GM23248 (cell line): ENCODE results near the gene MVD. TPM values are rescaled to one million over a fixed set of nuclear protein-coding genes. Genes with fewer than 3 reads are reported as not detected.

Experiments
- DNase-seq: peaks from one replicate; pipeline ENCODE4 v3.0.0-alpha.2; 2015
- H2AFZ ChIP-seq: fragments of 200-600 bp; sonication (generic); 2 replicates; pipeline ENCODE4 v1.6.1; 2016; ENCODE audit warnings: antibody characterized with exemption
- H3F3A ChIP-seq: fragments of 200-600 bp; sonication (generic); 2 replicates; pipeline ENCODE4 v1.6.1; 2016; ENCODE audit warnings: mild to moderate bottlenecking, antibody characterized with exemption, mixed run types; ENCODE audit not compliant: insufficient read depth
- H3K27ac ChIP-seq: fragments of 200-600 bp; sonication (generic); 2 replicates; pipeline ENCODE4 v1.5.1; 2016; ENCODE audit warnings: mild to moderate bottlenecking
- H3K27me3 ChIP-seq: fragments of 200-600 bp; sonication (generic); replicated peaks from 2 replicates; pipeline ENCODE4 v1.6.1; 2016; ENCODE audit warnings: mild to moderate bottlenecking; ENCODE audit not compliant: insufficient read depth
- H3K36me3 ChIP-seq: fragments of 200-600 bp; sonication (generic); 2 replicates; pipeline ENCODE4 v1.6.1; 2016; ENCODE audit warnings: low read depth, mild to moderate bottlenecking
- H3K4me1 ChIP-seq: fragments of 200-600 bp; sonication (generic); 2 replicates; pipeline ENCODE4 v1.6.1; 2016; ENCODE audit warnings: mild to moderate bottlenecking; ENCODE audit not compliant: insufficient read depth
- H3K4me2 ChIP-seq: fragments of 200-600 bp; sonication (generic); one replicate; pipeline ENCODE4 v1.6.1; 2016; ENCODE audit warnings: mild to moderate bottlenecking; ENCODE audit not compliant: unreplicated experiment
- H3K4me3 ChIP-seq: fragments of 200-600 bp; sonication (generic); 2 replicates; pipeline ENCODE4 v1.5.1; 2016; ENCODE audit warnings: mild to moderate bottlenecking
- H3K79me2 ChIP-seq: fragments of 200-600 bp; sonication (generic); 2 replicates; pipeline ENCODE4 v1.6.1; 2016; ENCODE audit warnings: mild to moderate bottlenecking; ENCODE audit not compliant: insufficient read depth
- H3K9ac ChIP-seq: fragments of 200-600 bp; sonication (generic); 2 replicates; pipeline ENCODE4 v1.6.1; 2016; ENCODE audit warnings: mild to moderate bottlenecking
- H3K9me2 ChIP-seq: fragments of 200-600 bp; sonication (generic); 2 replicates; pipeline ENCODE4 v1.6.1; 2016; ENCODE audit warnings: mixed run types, mild to moderate bottlenecking, moderate library complexity; ENCODE audit not compliant: insufficient read depth
- H3K9me3 ChIP-seq: fragments of 200-600 bp; sonication (generic); one replicate; pipeline ENCODE4 v1.6.1; 2017; ENCODE audit warnings: low read depth
- H4K20me1 ChIP-seq: fragments of 200-600 bp; sonication (generic); 2 replicates; pipeline ENCODE4 v1.6.0; 2016; ENCODE audit not compliant: insufficient read depth
- EZH2 ChIP-seq: fragments of 200-600 bp; sonication (generic); IDR thresholded peaks from 2 replicates; pipeline ENCODE4 v1.6.1; 2018; ENCODE audit warnings: antibody characterized with exemption, mild to moderate bottlenecking; ENCODE audit not compliant: insufficient read depth, poor library complexity, severe bottlenecking
- EZH2phosphoT487 ChIP-seq: fragments of 200-600 bp; sonication (generic); IDR thresholded peaks from 2 replicates; pipeline ENCODE4 v1.6.1; 2018; ENCODE audit warnings: antibody characterized with exemption, moderate library complexity, mild to moderate bottlenecking, low read depth; ENCODE audit not compliant: insufficient read depth
- WGBS, 2 experiments: methylation state at CpG; one replicate each; pipeline ENCODE4 v1.1.6; 2015 to 2017; ENCODE audit warnings: low lambda C conversion rate in 2 of 2, low coverage in 1 of 2; ENCODE audit errors: missing lambda C conversion rate in 2 of 2; 5-methylcytosine and 5-hydroxymethylcytosine counted together
- in situ Hi-C: fragments of 300-500 bp; cut with MboI; formaldehyde crosslinking; loops from 2 replicates; pipeline ENCODE4 v1.15.0; 2020
- polyA plus RNA-seq: library from polyadenylated mRNA; unstranded; fragments of >200 nt; fragmentation: Nextera tagmentation; extraction: Ambion mirVana; gene quantifications from 2 replicates; pipeline ENCODE4 v1.2.1, GENCODE V29; 2016
- total RNA-seq: library from RNA; depleted of rRNA; stranded (reverse); fragments of >200 nt; shearing (Covaris generic); gene quantifications from 2 replicates; pipeline ENCODE4 v1.2.3, GENCODE V29; 2014

The MVD gene
- total and polyA plus RNA-seq, 2 experiments from 2014 or later, result 25.0 to 27.4 TPM

DNA sequence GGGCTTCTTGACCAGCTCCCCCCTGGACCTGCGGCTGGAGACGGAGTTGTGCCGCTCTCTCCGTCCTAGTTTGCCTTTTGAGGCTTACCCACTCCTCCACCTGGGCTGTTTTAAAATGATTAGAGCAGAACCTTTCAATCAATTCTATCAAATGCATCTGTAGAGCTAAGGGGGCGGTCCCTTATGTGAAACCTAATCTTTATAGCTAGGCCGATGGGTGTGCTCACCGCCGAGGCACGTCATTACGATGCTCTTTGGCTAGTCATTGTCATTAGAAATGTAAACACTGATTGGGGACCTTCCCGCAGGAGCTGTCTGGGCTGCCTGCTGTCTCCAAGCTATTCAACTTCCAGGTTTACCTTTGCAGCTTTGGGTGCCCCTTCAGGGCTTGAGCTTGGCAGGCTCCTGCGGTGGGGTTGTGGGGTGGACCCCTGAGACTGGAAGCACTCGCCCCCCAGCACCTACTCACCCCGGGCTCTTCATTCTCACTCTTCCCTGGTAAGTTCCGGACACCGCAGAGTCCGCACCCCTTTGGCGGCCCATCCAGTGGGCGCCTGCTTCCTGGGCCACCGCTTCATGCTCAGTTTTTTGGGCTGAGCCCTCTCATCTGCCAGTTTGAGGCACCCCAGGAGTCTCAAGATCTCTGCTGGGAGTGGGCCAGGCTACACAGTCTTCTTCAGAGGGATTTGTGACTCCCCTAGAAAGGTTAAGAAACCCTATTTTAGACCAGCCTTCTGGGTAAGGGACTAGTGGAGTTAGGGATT is 45.4 kb downstream of the MVD start:
- H3K27me3 ChIP-seq, result no peaks in the 10 kb centered on the region
- H3K4me2 ChIP-seq, result no peak overlapping the region
- WGBS, 2 experiments, result 90 to 94% methylated on average over 20 of the region's 20 CpGs
- no peak for DNase-seq
- no peak overlapping the region for H3K9ac ChIP-seq
- no peaks in the 10 kb centered on the region; the same call in 1 of the 2 replicates for H3F3A ChIP-seq
- H2AFZ ChIP-seq, result no peak overlapping the region
- no peaks in the 10 kb centered on the region for H3K4me1 ChIP-seq
- H4K20me1 ChIP-seq, result no peaks in the 10 kb centered on the region
- TF ChIP-seq EZH2phosphoT487, result no peak
- no peak for TF ChIP-seq EZH2
- H3K9me2 ChIP-seq, result no peaks in the 10 kb centered on the region
- H3K79me2 ChIP-seq, result 0 out of 2 replicates have a peak, but pooled peaks cover 21% of the 10 kb centered on the region
- H3K4me3 ChIP-seq, result no peak overlapping the region
- in situ Hi-C loops, result no loop called here
- no peaks in the 10 kb centered on the region for H3K9me3 ChIP-seq
- peaks cover 3% of the 10 kb centered on the region; the same call in 1 of the 2 replicates for H3K36me3 ChIP-seq
- no peak overlapping the region for H3K27ac ChIP-seq

DNA sequence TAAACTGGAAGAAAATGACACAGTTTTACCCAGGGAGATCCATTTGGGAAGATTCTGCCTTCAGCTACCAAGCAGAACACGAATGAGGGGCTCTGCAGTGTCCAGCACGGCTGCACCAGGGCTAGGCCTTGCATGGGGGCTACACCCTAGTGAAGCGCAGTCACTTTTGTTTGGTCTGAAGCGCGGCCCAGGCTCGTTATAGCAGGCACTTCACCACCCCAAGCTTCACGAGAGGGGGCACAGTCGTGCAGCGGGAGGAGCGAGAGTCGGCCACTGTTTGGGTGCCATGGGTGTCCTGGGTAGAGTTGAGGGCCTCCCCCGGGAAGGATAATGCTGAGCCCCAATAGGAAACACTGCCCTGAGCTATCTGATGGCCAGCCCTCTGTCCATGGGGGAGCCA is 46.2 kb downstream of the MVD start:
- Histone ChIP-seq H3F3A (no peaks in the 10 kb centered on the region; the same call in 1 of the 2 replicates), H3K4me3 (no peak overlapping the region), H3K9me3 (no peaks in the 10 kb centered on the region), H3K27ac (no peak overlapping the region), H3K4me1 (no peaks in the 10 kb centered on the region), H3K9me2 (no peaks in the 10 kb centered on the region), H3K4me2 (no peak overlapping the region), H2AFZ (no peak overlapping the region), H4K20me1 (no peaks in the 10 kb centered on the region), H3K9ac (no peak overlapping the region), H3K36me3 (peaks cover 3% of the 10 kb centered on the region; the same call in 1 of the 2 replicates), H3K79me2 (0 out of 2 replicates have a peak, but pooled peaks cover 21% of the 10 kb centered on the region), H3K27me3 (no peaks in the 10 kb centered on the region)
- DNase-seq, result no peak
- in situ Hi-C loops, result no loop called here
- no peak for TF ChIP-seq EZH2phosphoT487
- no peak for TF ChIP-seq EZH2
- WGBS, 2 experiments, result 89 to 90% methylated on average over 12 of the region's 12 CpGs

DNA sequence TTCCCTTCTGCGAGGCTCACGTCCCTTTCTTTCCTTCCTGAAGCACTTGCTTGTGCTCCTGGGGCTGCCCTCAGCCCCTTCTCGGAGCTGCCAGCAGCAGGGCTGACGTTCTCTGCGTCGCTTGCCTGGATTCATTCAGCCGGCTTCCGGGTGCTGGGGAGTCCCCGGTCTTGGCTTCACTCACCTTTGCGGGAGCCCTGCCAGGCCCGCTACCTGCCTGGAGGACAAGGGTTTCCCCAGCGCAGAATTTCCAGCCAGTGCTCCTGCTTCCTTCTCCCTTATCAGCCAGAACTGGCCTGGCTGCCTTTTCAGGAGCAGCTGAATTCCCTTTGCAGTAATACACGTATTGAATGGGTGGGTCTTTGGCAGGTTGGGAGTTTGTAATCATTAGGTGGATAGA is 46.6 kb downstream of the MVD start:
- DNase-seq, result no peak
- H4K20me1 ChIP-seq, result no peaks in the 10 kb centered on the region
- no peaks in the 10 kb centered on the region for H3K9me3 ChIP-seq
- H3K36me3 ChIP-seq, result peaks cover 3% of the 10 kb centered on the region; the same call in 1 of the 2 replicates
- H3K4me1 ChIP-seq, result no peaks in the 10 kb centered on the region
- no peak overlapping the region for H3K27ac ChIP-seq
- 0 out of 2 replicates have a peak, but pooled peaks cover 21% of the 10 kb centered on the region for H3K79me2 ChIP-seq
- H3K9me2 ChIP-seq, result no peaks in the 10 kb centered on the region
- no peak overlapping the region for H3K9ac ChIP-seq
- no peaks in the 10 kb centered on the region for H3K27me3 ChIP-seq
- no peak for TF ChIP-seq EZH2phosphoT487
- no peak for TF ChIP-seq EZH2
- in situ Hi-C loops, result no loop called here
- H2AFZ ChIP-seq, result no peak overlapping the region
- H3F3A ChIP-seq, result no peaks in the 10 kb centered on the region; the same call in 1 of the 2 replicates
- no peak overlapping the region for H3K4me2 ChIP-seq
- WGBS, 2 experiments, result 90 to 92% methylated on average over 13 of the region's 13 CpGs
- H3K4me3 ChIP-seq, result no peak overlapping the region

DNA sequence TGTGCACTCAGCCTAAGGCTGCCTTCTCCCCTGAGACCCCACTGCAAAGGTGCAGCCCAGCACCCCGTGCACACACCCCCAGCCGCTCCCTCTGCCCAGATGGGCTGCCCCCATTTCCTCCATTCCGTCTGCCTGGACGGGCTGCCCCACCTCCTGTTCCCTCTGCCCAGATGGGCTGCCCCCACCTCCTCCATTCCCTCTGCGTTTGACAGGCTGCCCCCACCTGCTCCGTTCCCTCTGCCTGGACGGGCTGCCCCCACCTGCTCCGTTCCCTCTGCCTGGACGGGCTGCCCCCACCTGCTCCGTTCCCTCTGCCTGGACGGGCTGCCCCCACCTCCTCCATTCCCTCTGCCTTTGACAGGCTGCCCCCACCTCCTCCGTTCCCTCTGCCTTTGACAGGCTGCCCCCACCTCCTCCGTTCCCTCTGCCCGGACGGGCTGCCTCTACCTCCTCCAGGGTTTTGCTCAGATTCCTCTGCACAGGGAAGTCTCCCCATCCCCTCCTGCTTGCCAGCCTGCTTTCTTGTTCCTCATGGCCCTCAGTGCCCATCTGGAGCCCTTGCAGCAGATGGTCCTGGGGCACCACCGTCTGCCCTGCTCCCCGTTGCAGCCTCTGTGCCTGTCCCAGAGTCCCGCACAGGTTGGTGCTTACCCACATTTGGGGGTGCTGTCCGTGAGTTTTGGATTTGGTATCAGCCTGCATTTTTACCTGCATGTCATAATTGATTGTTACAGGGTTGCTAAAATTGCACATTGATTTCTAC is 47.9 kb downstream of the MVD start:
- no peak overlapping the region for H3K4me3 ChIP-seq
- TF ChIP-seq EZH2phosphoT487 (no peak), EZH2 (no peak)
- no peak overlapping the region for H3K4me2 ChIP-seq
- H3K9ac ChIP-seq, result no peak overlapping the region
- H3K79me2 ChIP-seq, result 0 out of 2 replicates have a peak, but pooled peaks cover 21% of the 10 kb centered on the region
- H3F3A ChIP-seq, result no peaks in the 10 kb centered on the region; the same call in 1 of the 2 replicates
- H3K27me3 ChIP-seq, result no peaks in the 10 kb centered on the region
- no peaks in the 10 kb centered on the region for H3K9me2 ChIP-seq
- WGBS, 2 experiments, result 90 to 92% methylated on average over 11 to 19 of the region's 19 CpGs
- no peaks in the 10 kb centered on the region for H4K20me1 ChIP-seq
- peaks cover 3% of the 10 kb centered on the region; the same call in 1 of the 2 replicates for H3K36me3 ChIP-seq
- in situ Hi-C loops, result no loop called here
- H2AFZ ChIP-seq, result no peak overlapping the region
- H3K9me3 ChIP-seq, result no peaks in the 10 kb centered on the region
- DNase-seq, result no peak
- H3K4me1 ChIP-seq, result no peaks in the 10 kb centered on the region
- no peak overlapping the region for H3K27ac ChIP-seq
